H54 (cell line): ENCODE measurements around the gene EXOC4.

ENCODE experiments used
- DNase-seq: peaks from one replicate; pipeline ENCODE4 v3.0.0; 2011; ENCODE audit warnings: low spot score, mixed read lengths; ENCODE audit not compliant: insufficient read length
- FAIRE-seq: peaks from 3 replicates; lab custom pipeline; 2011; peaks lifted over from hg19 to GRCh38; lab: Jason Lieb, UNC
- POLR2A ChIP-seq: IDR thresholded peaks from 2 replicates; pipeline ENCODE4 v1.6.1; 2011; ENCODE audit warnings: low read depth, mild to moderate bottlenecking, low read length

The EXOC4 gene

DNA sequence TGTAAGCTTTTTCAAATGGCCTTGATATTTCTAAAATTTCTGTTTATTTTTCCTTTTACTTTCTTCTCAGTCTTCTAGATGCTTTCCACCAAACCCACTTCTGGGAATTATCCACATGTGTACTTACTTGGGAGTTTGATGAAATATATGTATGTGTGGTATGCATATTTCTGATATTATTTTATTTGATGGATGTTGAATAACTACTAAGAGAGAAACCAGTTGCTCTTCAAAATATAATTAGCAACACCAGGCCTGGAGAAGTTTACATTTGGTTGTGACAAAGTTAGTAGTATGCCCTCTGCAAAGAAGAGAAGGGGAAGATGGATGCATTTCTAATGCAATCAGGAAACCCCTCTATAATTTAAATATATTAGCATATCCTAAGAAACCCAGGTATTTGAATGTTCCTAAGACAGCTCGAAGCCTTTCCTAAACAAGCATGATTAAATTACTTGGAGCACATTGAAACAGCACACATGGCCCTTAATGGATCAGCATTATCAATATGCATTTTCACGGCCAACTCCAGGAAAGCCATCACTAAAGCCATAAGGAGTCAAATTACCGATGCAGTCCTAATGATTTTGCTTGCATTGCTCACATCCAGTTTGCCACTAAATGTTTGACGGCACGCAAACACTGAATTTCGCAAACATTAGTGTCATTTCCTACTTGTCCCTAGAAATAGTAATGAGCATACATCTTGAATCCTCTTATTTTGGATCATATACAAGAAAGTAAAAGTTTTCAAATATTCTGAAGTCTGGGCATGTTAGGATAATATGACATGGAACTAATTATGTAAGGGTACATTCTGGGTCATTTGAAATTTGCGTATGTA lies 393.8 kb downstream of the EXOC4 start:
- TF ChIP-seq POLR2A, result no peak
- FAIRE-seq (no peak), DNase-seq (no peak)

DNA sequence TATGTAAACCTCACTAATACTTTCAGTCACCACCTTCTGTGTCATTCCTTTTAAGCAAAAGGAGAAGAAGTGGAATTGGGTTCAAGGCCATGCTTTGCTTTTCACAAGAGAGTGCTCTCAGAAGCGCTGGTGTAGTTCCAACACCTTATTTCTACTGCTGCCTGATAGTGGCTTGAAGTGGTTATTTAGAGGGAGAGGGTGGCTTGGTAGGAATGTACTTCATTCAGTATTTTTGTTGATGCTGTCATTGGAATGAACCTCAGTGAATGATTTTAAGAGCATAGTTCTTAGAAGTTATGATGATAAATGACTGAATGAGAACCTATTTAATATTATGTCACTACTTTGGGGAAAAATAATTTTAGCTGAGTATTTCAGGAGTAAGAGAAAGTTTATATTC lies 396.7 kb downstream of the EXOC4 start:
- no peak for TF ChIP-seq POLR2A
- no peak for FAIRE-seq
- DNase-seq, result no peak

DNA sequence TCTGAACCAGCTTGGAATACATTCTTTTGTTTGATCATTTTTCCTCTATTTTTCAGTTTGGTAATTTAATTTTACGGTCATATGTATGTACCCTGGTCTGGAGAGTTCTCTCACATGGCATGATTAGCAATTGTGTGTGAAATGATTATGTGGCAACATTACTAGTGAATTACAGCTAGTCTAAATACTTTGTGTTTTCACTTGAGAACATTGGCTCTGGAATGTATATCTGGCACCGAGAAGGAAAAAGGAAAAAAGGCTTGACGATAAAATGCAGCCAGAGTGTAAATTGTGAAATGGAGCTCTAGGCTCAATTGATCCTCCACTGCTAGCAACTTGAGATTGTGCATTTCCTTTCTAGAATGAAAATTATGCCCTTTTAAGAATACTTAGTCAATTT lies 397.2 kb downstream of the EXOC4 start:
- no peak for TF ChIP-seq POLR2A
- FAIRE-seq (no peak), DNase-seq (no peak)

GRCh38 chr7:133650487-133651300 lies 397.8 kb downstream of the EXOC4 start:
- no peak for TF ChIP-seq POLR2A
- FAIRE-seq (no peak), DNase-seq (no peak)

DNA sequence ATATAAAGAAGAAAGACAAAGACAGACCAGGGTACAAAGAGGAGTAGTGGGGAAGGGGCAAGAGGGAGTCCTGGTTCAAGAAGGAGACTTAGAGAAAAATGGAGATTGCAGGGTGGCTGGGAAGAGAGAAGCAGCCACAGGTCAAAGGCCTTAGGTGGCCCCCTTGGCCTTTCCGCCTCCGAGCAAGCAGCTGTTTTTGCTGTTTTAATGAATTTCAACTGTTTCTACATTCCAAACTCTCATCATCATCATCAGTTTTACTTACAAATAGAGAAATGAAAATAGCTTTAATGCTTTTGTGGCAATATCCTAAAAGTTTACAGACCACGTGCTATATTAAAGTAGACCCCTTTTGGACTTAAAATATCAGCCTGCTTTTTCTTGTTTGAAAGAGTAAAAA lies 399.7 kb downstream of the EXOC4 start:
- TF ChIP-seq POLR2A, result no peak
- no peak for FAIRE-seq
- no peak for DNase-seq

DNA sequence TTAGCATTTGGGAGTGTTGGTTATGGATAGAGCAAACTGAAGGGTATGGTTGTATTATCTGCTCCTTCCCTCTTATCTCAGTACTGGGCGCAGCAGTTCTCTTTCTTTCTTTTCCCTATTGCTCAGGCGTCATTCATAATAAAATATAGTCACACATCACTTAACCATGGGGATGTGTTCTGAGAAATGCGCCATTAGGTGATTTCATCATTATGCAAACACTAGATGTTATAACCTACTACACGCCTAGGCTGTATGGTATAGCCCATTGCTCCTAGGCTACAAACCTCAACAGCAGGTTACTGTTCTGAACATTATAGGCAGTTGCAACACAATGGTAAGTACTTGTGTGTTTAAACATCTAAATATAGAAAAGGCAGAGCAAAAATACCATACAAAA lies 401.7 kb downstream of the EXOC4 start:
- FAIRE-seq, result no peak
- TF ChIP-seq POLR2A, result no peak
- no peak for DNase-seq

DNA sequence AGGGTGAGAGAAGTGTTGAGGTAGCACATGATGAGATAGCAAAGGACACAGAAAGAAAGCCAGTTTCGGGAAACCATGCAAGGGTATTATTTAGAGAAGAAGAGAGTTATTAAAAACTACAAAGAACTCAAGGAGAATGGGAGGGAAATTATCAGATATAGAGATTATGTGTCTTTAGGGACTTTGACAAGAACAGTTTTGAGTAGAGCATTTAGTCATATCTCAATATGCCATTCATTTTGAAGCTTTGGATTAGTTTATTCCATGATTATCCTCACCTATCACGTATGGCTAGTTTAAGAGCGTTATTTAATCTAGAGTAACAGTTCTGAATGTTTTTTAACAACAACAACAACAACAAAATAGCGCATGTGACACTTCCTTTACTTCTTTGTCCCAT lies 409.4 kb downstream of the EXOC4 start:
- no peak for DNase-seq
- no peak for FAIRE-seq
- no peak for TF ChIP-seq POLR2A

DNA sequence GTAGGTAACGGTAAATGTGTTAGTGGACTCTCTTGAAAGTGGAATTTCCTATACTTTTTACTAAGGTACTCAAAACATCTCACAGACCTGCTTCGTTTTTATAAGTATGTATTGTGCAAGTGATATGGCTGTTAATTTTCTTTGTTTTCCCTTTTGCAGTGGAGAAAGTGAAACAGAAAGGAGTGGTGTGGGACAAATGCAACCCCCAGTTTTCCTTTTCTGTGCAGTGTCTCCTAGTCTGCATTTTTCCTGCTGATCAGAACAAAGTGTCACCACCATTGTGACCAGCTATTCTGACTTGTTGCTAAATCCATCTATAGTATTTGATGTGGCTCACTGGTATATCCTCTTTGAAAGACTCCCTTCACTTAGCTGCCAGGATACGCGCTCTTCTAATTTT lies 410.0 kb downstream of the EXOC4 start:
- TF ChIP-seq POLR2A, result no peak
- DNase-seq, result no peak
- FAIRE-seq, result no peak

GRCh38 chr7:133664528-133664927 lies 411.6 kb downstream of the EXOC4 start:
- FAIRE-seq, result no peak
- no peak for TF ChIP-seq POLR2A
- no peak for DNase-seq

GRCh38 chr7:133668296-133669060 lies 415.6 kb downstream of the EXOC4 start:
- no peak for FAIRE-seq
- TF ChIP-seq POLR2A, result no peak
- no peak for DNase-seq

GRCh38 chr7:133669061-133669455 lies 416.2 kb downstream of the EXOC4 start:
- DNase-seq (no peak), FAIRE-seq (no peak)
- TF ChIP-seq POLR2A, result no peak

- DNase-seq (no peak), FAIRE-seq (no peak)
- no peak for TF ChIP-seq POLR2A
Observed at GRCh38 chr7:133670250-133670649, 417.4 kb downstream of the EXOC4 start.

DNA sequence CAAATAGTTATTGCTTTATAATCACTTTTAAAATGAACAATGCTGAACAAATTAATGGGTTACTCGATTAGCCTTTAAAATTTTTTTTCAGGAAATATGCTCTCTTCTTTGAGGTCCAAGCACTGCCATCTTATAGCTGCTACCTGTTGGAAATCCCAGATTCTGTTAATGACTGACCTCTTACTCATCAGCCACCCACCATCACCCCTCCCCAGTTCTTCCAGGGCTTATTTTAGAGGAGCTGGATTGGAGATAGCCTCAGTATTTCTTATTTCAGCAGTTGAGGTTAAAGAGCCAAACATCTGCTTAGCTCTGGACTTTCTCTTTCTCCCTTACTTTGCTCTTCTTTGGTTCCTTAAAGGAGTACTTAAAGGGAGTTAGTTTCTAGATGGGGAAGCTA lies 420.0 kb downstream of the EXOC4 start:
- no peak for DNase-seq
- FAIRE-seq, result no peak
- no peak for TF ChIP-seq POLR2A
